ENCODE results near the gene ARHGAP42. TPM values are rescaled to one million over a fixed set of nuclear protein-coding genes. Genes with fewer than 3 reads are reported as not detected.

ARHGAP42 gene
- total RNA-seq, 4 donors from 2014 or later, result 7.6 to 22.2 (median 14.6) TPM

DNA sequence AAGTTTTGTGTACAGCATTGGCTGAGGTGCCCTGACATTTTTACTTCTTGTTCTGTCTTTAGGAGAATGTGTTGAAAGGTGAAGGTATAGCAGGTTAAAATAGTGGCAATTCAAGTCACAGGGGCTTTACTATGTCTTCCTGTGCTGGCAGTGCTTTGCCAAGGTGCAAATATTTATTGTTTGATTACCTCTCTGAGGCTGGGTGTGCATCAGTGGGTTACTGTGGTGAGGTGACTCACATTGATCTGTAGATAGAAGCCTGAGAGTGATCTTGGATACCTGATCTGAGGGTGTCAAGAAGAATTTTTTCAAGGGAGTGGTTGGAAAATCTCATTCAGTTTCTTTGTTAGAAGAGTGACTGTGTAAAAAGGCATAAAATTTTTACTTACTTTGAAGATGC, 90.0 kb downstream of the ARHGAP42 start:
- TF ChIP-seq, protein P1, sequence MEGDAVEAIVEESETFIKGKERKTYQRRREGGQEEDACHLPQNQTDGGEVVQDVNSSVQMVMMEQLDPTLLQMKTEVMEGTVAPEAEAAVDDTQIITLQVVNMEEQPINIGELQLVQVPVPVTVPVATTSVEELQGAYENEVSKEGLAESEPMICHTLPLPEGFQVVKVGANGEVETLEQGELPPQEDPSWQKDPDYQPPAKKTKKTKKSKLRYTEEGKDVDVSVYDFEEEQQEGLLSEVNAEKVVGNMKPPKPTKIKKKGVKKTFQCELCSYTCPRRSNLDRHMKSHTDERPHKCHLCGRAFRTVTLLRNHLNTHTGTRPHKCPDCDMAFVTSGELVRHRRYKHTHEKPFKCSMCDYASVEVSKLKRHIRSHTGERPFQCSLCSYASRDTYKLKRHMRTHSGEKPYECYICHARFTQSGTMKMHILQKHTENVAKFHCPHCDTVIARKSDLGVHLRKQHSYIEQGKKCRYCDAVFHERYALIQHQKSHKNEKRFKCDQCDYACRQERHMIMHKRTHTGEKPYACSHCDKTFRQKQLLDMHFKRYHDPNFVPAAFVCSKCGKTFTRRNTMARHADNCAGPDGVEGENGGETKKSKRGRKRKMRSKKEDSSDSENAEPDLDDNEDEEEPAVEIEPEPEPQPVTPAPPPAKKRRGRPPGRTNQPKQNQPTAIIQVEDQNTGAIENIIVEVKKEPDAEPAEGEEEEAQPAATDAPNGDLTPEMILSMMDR (IDR thresholded peaks at IDR 0.05), result no peak
- no peak for TF ChIP-seq POLR2A (IDR thresholded peaks at IDR 0.05)
- no peak overlapping the region for H3K4me3 ChIP-seq (ENCODE audit: low read depth, poor library complexity, severe bottlenecking)
- intact Hi-C loops (cut with DNase I; ENCODE audit: low total_unique reads), result no loop called here
- DNase-seq (ENCODE audit: low spot score in 2 of 2), result no peak

DNA sequence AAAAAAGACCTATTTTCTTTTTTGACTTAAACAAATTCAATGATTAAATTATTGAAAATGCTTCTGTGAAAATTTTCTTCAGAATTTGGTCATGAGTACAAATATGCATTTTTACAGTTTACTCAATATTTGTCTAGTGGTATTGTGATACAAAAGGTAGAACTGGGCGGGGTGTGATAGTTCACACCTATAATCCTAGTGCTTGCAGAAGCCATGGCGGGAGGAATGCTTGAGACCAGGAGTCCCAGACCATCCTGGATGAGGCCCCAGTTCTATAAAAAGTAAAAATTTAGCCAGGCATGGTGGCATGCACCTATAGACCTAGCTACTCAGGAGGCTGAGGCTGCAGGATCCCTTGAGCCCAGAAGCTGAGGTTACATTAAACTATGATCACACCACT, 90.6 kb downstream of the ARHGAP42 start:
- 84 to 96% methylated on average over 2 of the region's 2 CpGs for WGBS, 2 donors
- TF ChIP-seq, protein P1 (IDR thresholded peaks at IDR 0.05), result no peak
- TF ChIP-seq POLR2A (IDR thresholded peaks at IDR 0.05), result no peak
- no peak overlapping the region for H3K4me3 ChIP-seq (ENCODE audit: low read depth, poor library complexity, severe bottlenecking)
- no peak for DNase-seq (ENCODE audit: low spot score in 2 of 2)
- intact Hi-C loops (cut with DNase I; ENCODE audit: low total_unique reads), result no loop called here

DNA sequence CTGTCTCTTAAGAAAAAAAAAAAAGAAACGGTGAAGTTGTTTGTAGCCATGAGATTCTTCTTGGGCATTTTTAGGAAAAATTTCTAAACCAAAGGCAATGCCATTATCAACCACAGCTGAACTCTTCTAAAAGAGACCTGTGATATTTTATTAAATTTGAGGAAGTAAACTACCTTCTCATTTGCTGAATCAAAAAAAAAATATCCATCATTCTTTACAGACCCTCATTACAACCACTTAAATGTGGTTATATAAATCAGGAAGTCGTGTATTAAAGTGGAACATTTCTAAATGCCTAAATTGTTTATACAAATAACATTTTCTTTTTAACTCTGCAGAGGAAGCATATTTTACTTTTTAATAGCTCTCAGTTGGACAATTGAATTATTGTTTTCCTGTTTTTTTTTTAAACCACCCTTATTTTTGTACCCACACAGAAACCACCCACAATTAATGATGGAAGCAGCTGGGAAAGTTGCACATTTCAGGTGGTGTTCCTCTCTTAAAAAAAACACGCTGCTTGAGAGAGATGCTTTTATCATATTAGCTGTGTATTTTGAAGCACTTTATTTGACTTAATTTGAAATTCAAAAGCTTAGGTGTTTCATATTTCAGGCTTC, 91.2 kb downstream of the ARHGAP42 start:
- H3K4me3 ChIP-seq (ENCODE audit: low read depth, poor library complexity, severe bottlenecking), result no peak overlapping the region
- WGBS, 2 donors, result 36 to 40% methylated on average over 3 of the region's 3 CpGs
- no peak for DNase-seq (ENCODE audit: low spot score in 2 of 2)
- TF ChIP-seq, protein P1 (IDR thresholded peaks at IDR 0.05), result no peak
- TF ChIP-seq POLR2A (IDR thresholded peaks at IDR 0.05), result no peak
- intact Hi-C loops (cut with DNase I; ENCODE audit: low total_unique reads), result no loop called here

DNA sequence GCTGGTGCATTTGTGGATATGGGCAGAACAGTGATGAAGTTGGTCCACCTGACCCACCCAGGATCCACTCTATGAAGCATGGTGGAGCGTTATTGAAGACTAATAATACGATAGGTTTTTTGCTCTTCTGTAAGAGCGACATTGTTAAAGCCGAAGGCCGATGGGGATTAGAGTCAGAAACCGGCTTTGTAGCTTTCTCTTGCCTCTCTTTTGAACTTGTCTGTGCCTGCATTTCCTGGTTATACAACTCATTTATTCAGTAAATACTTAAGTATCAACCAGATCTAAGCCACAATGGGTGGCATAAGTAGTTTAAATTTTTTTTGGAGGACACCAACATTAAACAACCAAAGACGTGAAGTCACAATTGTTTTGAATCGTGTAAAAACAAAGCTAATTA, 93.4 kb downstream of the ARHGAP42 start:
- intact Hi-C loops (cut with DNase I; ENCODE audit: low total_unique reads), result no loop called here
- 54 to 63% methylated on average over 8 of the region's 8 CpGs for WGBS, 2 donors
- DNase-seq (ENCODE audit: low spot score in 2 of 2), result no peak
- no peak for TF ChIP-seq POLR2A (IDR thresholded peaks at IDR 0.05)
- TF ChIP-seq, protein P1 (IDR thresholded peaks at IDR 0.05), result no peak
- H3K4me3 ChIP-seq (ENCODE audit: low read depth, poor library complexity, severe bottlenecking), result no peak overlapping the region

DNA sequence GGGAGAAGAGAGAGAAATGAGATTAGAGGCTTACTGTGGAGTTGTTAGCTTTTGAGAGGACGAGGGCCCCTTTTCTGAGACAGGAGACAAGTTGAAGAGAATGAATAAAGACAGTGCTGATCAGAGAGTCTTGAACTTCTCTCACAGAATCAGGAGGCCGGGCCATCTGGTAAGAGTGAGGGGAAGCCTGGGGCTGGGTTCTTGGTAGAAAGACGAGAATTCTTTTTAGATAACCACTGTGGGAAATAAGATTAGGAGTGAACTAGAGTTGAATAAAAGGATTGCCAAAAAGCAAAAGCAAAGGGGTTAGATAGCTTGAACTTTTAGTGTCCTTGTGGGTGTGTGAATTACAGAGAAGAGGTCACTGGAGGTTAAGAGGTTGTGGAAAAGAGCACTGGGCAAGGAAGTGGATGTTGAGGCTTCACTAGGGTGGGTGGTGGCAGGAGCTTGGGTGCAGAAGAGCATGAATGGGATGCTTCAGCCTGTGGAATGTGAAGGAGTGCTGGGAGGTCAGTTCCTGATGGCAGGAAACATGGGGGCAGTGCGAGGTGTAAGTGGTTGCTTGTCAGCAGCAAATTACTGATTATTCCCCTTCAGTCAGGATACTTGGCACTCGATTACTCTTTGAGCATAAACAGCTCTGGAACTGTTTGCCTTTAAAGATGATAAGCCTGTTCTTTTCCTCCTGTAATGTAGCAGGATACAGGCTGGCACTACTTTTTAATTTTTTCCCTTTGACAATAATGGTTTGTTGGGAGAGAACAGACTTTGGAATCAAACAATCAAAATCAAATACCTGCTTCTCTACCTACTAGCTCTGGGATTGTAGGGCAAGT, 98.3 kb downstream of the ARHGAP42 start:
- intact Hi-C loops (cut with DNase I; ENCODE audit: low total_unique reads), result no loop called here
- H3K4me3 ChIP-seq (ENCODE audit: low read depth, poor library complexity, severe bottlenecking), result no peak overlapping the region
- WGBS, 2 donors, result 76 to 84% methylated on average over 5 of the region's 5 CpGs
- TF ChIP-seq, protein P1 (IDR thresholded peaks at IDR 0.05), result no peak
- no peak for TF ChIP-seq POLR2A (IDR thresholded peaks at IDR 0.05)
- no peak for DNase-seq (ENCODE audit: low spot score in 2 of 2)
